H9 (cell line): ENCODE results near the gene ATP8B4. TPM values are rescaled to one million over a fixed set of nuclear protein-coding genes. Genes with fewer than 3 reads are reported as not detected.
A peak's percentile ranks its signal among the peaks of the same experiment; 100 is the strongest.

Source experiments
- DNase-seq: peaks from one replicate; pipeline ENCODE4 v3.0.0-alpha.2; 2017
- H2AFZ ChIP-seq: one replicate; pipeline ENCODE4 v1.6.1; 2013; ENCODE audit warnings: mild to moderate bottlenecking, low read length, control low read depth, moderate library complexity
- H2AK5ac ChIP-seq: 2 replicates; pipeline ENCODE4 v1.6.1; 2013; ENCODE audit warnings: low read length, control low read depth, mixed read lengths; ENCODE audit not compliant: insufficient read length
- H2BK120ac ChIP-seq: one replicate; pipeline ENCODE4 v1.6.1; 2013; ENCODE audit warnings: low read depth, mild to moderate bottlenecking, low read length, control low read depth, inconsistent platforms; ENCODE audit not compliant: poor library complexity, severe bottlenecking
- H2BK12ac ChIP-seq: 2 replicates; pipeline ENCODE4 v1.6.1; 2013; ENCODE audit warnings: low read length, control low read depth, mixed read lengths, low read depth; ENCODE audit not compliant: insufficient read length
- H2BK15ac ChIP-seq: 2 replicates; pipeline ENCODE4 v1.6.1; 2013; ENCODE audit warnings: low read depth, low read length, control low read depth
- H2BK20ac ChIP-seq: one replicate; pipeline ENCODE4 v1.6.1; 2013; ENCODE audit warnings: low read depth, mild to moderate bottlenecking, low read length, control low read depth, inconsistent platforms; ENCODE audit not compliant: poor library complexity, severe bottlenecking
- H2BK5ac ChIP-seq: 2 replicates; pipeline ENCODE4 v1.6.1; 2013; ENCODE audit warnings: low read length, control low read depth, mixed read lengths; ENCODE audit not compliant: insufficient read length
- H3K14ac ChIP-seq: 2 replicates; pipeline ENCODE4 v1.6.1; 2013; ENCODE audit warnings: low read length, control low read depth; ENCODE audit not compliant: insufficient read depth
- H3K18ac ChIP-seq: 2 replicates; pipeline ENCODE4 v1.6.1; 2013; ENCODE audit warnings: low read depth, mild to moderate bottlenecking, mixed read lengths, low read length, control low read depth; ENCODE audit not compliant: insufficient read length
- H3K23ac ChIP-seq: 2 replicates; pipeline ENCODE4 v1.6.1; 2013; ENCODE audit warnings: low read length, control low read depth, mixed read lengths, low read depth; ENCODE audit not compliant: insufficient read length
- H3K23me2 ChIP-seq: 2 replicates; pipeline ENCODE4 v1.6.1; 2013; ENCODE audit warnings: low read depth, mild to moderate bottlenecking, mixed read lengths, low read length, control low read depth; ENCODE audit not compliant: insufficient read length, poor library complexity, severe bottlenecking
- H3K27ac ChIP-seq: 2 replicates; pipeline ENCODE4 v1.5.1; 2013; ENCODE audit warnings: low read length, control low read depth, mixed read lengths, low read depth; ENCODE audit not compliant: insufficient read length
- H3K27me3 ChIP-seq: 2 replicates; pipeline ENCODE4 v1.6.1; 2013; ENCODE audit warnings: low read length, control low read depth, inconsistent platforms; ENCODE audit not compliant: insufficient read depth
- H3K4ac ChIP-seq: 2 replicates; pipeline ENCODE4 v1.6.1; 2013; ENCODE audit warnings: low read depth, mild to moderate bottlenecking, control low read depth, inconsistent platforms, low read length, moderate library complexity
- H3K4me1 ChIP-seq: 2 replicates; pipeline ENCODE4 v1.6.1; 2013; ENCODE audit warnings: low read length, control low read depth, inconsistent platforms; ENCODE audit not compliant: insufficient read depth
- H3K4me2 ChIP-seq: 2 replicates; pipeline ENCODE4 v1.6.1; 2013; ENCODE audit warnings: low read length, control low read depth, mixed read lengths; ENCODE audit not compliant: insufficient read length, insufficient read depth
- H3K56ac ChIP-seq: 2 replicates; pipeline ENCODE4 v1.6.1; 2013; ENCODE audit warnings: low read depth, mild to moderate bottlenecking, mixed read lengths, low read length, control low read depth; ENCODE audit not compliant: insufficient read length
- H3K79me1 ChIP-seq: 2 replicates; pipeline ENCODE4 v1.6.1; 2013; ENCODE audit warnings: low read depth, mild to moderate bottlenecking, moderate library complexity, low read length, control low read depth, inconsistent platforms; ENCODE audit not compliant: insufficient read depth, poor library complexity, severe bottlenecking
- H3K79me2 ChIP-seq: 2 replicates; pipeline ENCODE4 v1.6.1; 2013; ENCODE audit warnings: low read length, control low read depth, inconsistent platforms; ENCODE audit not compliant: insufficient read depth
- H3K9ac ChIP-seq: 2 replicates; pipeline ENCODE4 v1.6.1; 2013; ENCODE audit warnings: low read length, control low read depth, mixed read lengths; ENCODE audit not compliant: insufficient read length; ENCODE audit errors: extremely low read depth
- H3K9me3 ChIP-seq: one replicate; pipeline ENCODE4 v1.6.1; 2013; ENCODE audit warnings: low read depth, low read length, inconsistent platforms; ENCODE audit not compliant: control insufficient read depth
- H3T11ph ChIP-seq: one replicate; pipeline ENCODE4 v1.6.1; 2013; ENCODE audit warnings: mild to moderate bottlenecking, low read length, control low read depth, inconsistent platforms
- H4K20me1 ChIP-seq: one replicate; pipeline ENCODE4 v1.6.1; 2013; ENCODE audit not compliant: control insufficient read depth, insufficient read length, insufficient read depth
- H4K5ac ChIP-seq: 2 replicates; pipeline ENCODE4 v1.6.1; 2013; ENCODE audit warnings: low read depth, mild to moderate bottlenecking, mixed read lengths, low read length, control low read depth; ENCODE audit not compliant: insufficient read length
- H4K8ac ChIP-seq: replicated peaks from 2 replicates; pipeline ENCODE4 v1.6.1; 2013; ENCODE audit warnings: low read length, control low read depth, mixed read lengths, low read depth; ENCODE audit not compliant: insufficient read length
- H4K91ac ChIP-seq: 2 replicates; pipeline ENCODE4 v1.6.1; 2013; ENCODE audit warnings: low read depth, mild to moderate bottlenecking, moderate library complexity, mixed read lengths, low read length, control low read depth; ENCODE audit not compliant: insufficient read length
- H3K27ac Mint-ChIP-seq, 3 experiments: 2 replicates in 2 of 3; 3 replicates in 1 of 3; pipeline ENCODE4 v1.8.0; 2020 to 2021; ENCODE audit warnings: mixed read lengths in 3 of 3, mild to moderate bottlenecking in 1 of 3, moderate library complexity in 1 of 3
- H3K27me3 Mint-ChIP-seq: 2 replicates; pipeline ENCODE4 v1.8.0; 2021; ENCODE audit warnings: low read depth, mild to moderate bottlenecking, moderate library complexity, mixed read lengths
- H3K36me3 Mint-ChIP-seq, 3 experiments: 2 replicates in 2 of 3; 3 replicates in 1 of 3; pipeline ENCODE4 v1.8.0; 2020 to 2021; ENCODE audit warnings: low read depth in 3 of 3, mixed read lengths in 3 of 3; ENCODE audit not compliant: insufficient read depth in 1 of 3
- H3K4me1 Mint-ChIP-seq, 2 experiments: 2 replicates each; pipeline ENCODE4 v1.8.0; 2020; ENCODE audit warnings: mixed read lengths in 2 of 2
- H3K4me3 Mint-ChIP-seq, 2 experiments: 2 replicates in 1 of 2; 3 replicates in 1 of 2; pipeline ENCODE4 v1.8.0; 2020 to 2021; ENCODE audit warnings: mild to moderate bottlenecking in 2 of 2, mixed read lengths in 2 of 2, moderate library complexity in 1 of 2
- H3K9me3 Mint-ChIP-seq, 2 experiments: 2 replicates in 1 of 2; 3 replicates in 1 of 2; pipeline ENCODE4 v1.8.0; 2020; ENCODE audit warnings: mild to moderate bottlenecking in 2 of 2, mixed read lengths in 2 of 2, moderate library complexity in 1 of 2
- CTCF ChIP-seq: fragments of 200-600 bp; sonication (generic); conservative IDR thresholded peaks from 3 replicates; pipeline ENCODE4 v1.8.0; 2021; ENCODE audit warnings: antibody characterized with exemption, mild to moderate bottlenecking
- WGBS: extraction: QIAGEN DNeasy Blood & Tissue Kit; methylation state at CpG from one replicate; pipeline ENCODE4 v1.1.7; 2013; ENCODE audit warnings: missing lambda C conversion rate, low lambda C conversion rate, mixed read lengths; ENCODE audit not compliant: insufficient read length; ENCODE audit errors: extremely low coverage; 5-methylcytosine and 5-hydroxymethylcytosine counted together
- total RNA-seq: library from RNA; stranded (reverse); gene quantifications from 2 replicates; pipeline ENCODE4 v1.2.1, GENCODE V29; 2021

ATP8B4 gene
- total RNA-seq, 1 experiment from 2014 or later, result 0.52 TPM

- no peak overlapping the region for H3K18ac ChIP-seq
- H2BK15ac ChIP-seq, result no peak overlapping the region
- no peaks in the 10 kb centered on the region for H3K9me3 Mint-ChIP-seq
- no peaks in the 10 kb centered on the region for H3K9me3 ChIP-seq
- H3K4me1 ChIP-seq, result no peaks in the 10 kb centered on the region
- no peak overlapping the region for H3K56ac ChIP-seq
- no peaks in the 10 kb centered on the region for H3K79me2 ChIP-seq
- no peaks in the 10 kb centered on the region for H3K23me2 ChIP-seq
- H2AK5ac ChIP-seq, result no peak overlapping the region
- H2BK5ac ChIP-seq, result no peak overlapping the region
- no peaks in the 10 kb centered on the region for H3K36me3 Mint-ChIP-seq
- no peak overlapping the region for H2AFZ ChIP-seq
- no peak overlapping the region for H4K91ac ChIP-seq
- no peak overlapping the region for H4K5ac ChIP-seq
- H3K4ac ChIP-seq, result no peak overlapping the region
- H2BK20ac ChIP-seq, result no peak overlapping the region
- peaks cover 9 to 10% of the 10 kb centered on the region in 2 experiments for H3K4me1 Mint-ChIP-seq
- no peaks in the 10 kb centered on the region for H4K20me1 ChIP-seq
- no peak overlapping the region for H3K9ac ChIP-seq
- no peak overlapping the region for H2BK12ac ChIP-seq
- no peak for DNase-seq
- no peaks in the 10 kb centered on the region for H3K79me1 ChIP-seq
- H3T11ph ChIP-seq, result no peak overlapping the region
- H3K27me3 Mint-ChIP-seq, result no peaks in the 10 kb centered on the region
- H3K4me2 ChIP-seq, result no peak overlapping the region
- H4K8ac ChIP-seq, result no peak overlapping the region
- no peak overlapping the region for H3K14ac ChIP-seq
- no peaks in the 10 kb centered on the region for H3K27me3 ChIP-seq
- TF ChIP-seq CTCF, result no peak
- H3K27ac Mint-ChIP-seq, result 0 out of 7 replicates have a peak overlapping the region, but pooled peaks of 1 of the 3 experiments have one; percentile 59
- H3K27ac ChIP-seq, result no peak overlapping the region
- no peak overlapping the region for H3K23ac ChIP-seq
- WGBS, result no CpG with 5 or more reads among the region's 2 CpGs
- H3K4me3 Mint-ChIP-seq, result no peak overlapping the region
- no peak overlapping the region for H2BK120ac ChIP-seq
Measured at GRCh38 chr15:50143255-50143860, 24.3 kb upstream of the ATP8B4 start.
